NB4 (cell line): ENCODE results near the gene DHRS12.

Experiments used
- DNase-seq: peaks from one replicate; pipeline ENCODE4 v3.0.0; 2010; ENCODE audit warnings: low read depth
- H3K4me3 ChIP-seq: one replicate; pipeline ENCODE4 v1.5.1; 2011; ENCODE audit warnings: mild to moderate bottlenecking, low read depth, low read length, moderate library complexity
- MYC ChIP-seq: IDR thresholded peaks from 2 replicates; pipeline ENCODE4 v1.6.1; 2011; ENCODE audit warnings: low read depth, low read length
- POLR2A ChIP-seq: IDR thresholded peaks from 2 replicates; pipeline ENCODE4 v1.6.1; 2011; ENCODE audit warnings: mild to moderate bottlenecking; ENCODE audit not compliant: insufficient read length; ENCODE audit errors: extremely low read depth
- TF ChIP-seq, protein P1 (sequence below): IDR thresholded peaks from one replicate; pipeline ENCODE4 v1.5.1; 2012; ENCODE audit warnings: low read depth, low read length
- TF ChIP-seq, protein P2 (sequence below): IDR thresholded peaks from 2 replicates; pipeline ENCODE4 v1.6.1; 2011; ENCODE audit warnings: low read depth, low read length

The DHRS12 gene

GRCh38 chr13:51838240-51838846 is 34.4 kb upstream of the DHRS12 start:
- DNase-seq, result no peak
- H3K4me3 ChIP-seq, result no peak overlapping the region
- TF ChIP-seq, protein P1, sequence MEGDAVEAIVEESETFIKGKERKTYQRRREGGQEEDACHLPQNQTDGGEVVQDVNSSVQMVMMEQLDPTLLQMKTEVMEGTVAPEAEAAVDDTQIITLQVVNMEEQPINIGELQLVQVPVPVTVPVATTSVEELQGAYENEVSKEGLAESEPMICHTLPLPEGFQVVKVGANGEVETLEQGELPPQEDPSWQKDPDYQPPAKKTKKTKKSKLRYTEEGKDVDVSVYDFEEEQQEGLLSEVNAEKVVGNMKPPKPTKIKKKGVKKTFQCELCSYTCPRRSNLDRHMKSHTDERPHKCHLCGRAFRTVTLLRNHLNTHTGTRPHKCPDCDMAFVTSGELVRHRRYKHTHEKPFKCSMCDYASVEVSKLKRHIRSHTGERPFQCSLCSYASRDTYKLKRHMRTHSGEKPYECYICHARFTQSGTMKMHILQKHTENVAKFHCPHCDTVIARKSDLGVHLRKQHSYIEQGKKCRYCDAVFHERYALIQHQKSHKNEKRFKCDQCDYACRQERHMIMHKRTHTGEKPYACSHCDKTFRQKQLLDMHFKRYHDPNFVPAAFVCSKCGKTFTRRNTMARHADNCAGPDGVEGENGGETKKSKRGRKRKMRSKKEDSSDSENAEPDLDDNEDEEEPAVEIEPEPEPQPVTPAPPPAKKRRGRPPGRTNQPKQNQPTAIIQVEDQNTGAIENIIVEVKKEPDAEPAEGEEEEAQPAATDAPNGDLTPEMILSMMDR, result no peak

GRCh38 chr13:51837016-51837415 is 33.1 kb upstream of the DHRS12 start:
- TF ChIP-seq, protein P1, result no peak
- no peak for TF ChIP-seq MYC
- no peak for TF ChIP-seq POLR2A
- TF ChIP-seq, protein P2, sequence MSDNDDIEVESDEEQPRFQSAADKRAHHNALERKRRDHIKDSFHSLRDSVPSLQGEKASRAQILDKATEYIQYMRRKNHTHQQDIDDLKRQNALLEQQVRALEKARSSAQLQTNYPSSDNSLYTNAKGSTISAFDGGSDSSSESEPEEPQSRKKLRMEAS, result no peak
- no peak for DNase-seq
- no peak overlapping the region for H3K4me3 ChIP-seq

DNA sequence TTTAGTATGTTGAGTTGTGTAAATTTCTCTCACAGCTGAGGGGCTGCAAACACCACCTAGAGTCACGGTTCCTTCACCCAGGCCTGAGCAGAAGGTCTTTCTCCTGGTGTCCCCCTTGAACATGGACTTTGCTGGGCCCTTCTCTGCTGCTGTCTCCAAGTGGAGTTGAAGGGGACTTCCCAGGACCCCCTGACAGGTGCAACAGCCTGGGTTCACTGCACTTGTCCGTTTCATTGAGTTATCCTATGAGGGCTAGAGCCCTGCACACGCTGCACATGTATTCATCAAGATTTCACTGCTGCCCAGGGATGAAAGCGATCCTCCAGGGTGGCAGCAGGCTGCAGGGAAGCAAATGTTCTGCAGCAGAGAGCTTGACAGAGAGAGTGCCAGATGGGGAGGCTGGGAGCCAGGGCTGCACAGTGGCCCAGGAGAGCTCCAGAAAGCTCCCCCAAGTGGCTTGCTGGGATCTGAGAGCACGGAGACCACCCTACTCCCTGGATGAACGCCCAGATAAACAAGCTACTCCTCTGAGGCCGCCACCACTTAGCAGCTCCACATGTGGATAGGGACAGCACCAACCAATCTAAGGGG is 30.7 kb upstream of the DHRS12 start:
- H3K4me3 ChIP-seq, result no peak overlapping the region
- TF ChIP-seq MYC (no peak), POLR2A (no peak)
- TF ChIP-seq, protein P1, result no peak
- TF ChIP-seq, protein P2, result no peak
- no peak for DNase-seq

DNA sequence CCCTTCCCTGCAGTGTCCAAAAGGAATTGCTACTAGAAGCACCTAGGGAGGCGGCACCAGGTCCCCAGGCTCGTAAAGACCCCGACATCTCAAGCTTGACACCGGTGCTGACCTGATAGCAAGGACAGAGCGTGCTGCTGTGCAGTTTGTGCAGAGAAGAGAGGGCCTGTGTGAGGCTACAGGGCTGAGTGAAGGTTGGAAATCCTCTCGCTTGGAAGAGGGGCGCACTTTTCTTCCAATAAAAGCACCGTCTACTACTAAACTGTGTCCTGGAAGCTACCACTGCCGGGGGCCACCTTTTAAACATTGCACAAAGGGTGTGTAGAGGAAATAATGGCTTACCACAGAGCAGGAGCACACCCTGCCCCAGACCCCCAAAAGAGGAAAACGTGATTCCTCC is 30.0 kb upstream of the DHRS12 start:
- H3K4me3 ChIP-seq, result no peak overlapping the region
- TF ChIP-seq POLR2A (no peak), MYC (no peak)
- TF ChIP-seq, protein P1, result no peak
- TF ChIP-seq, protein P2, result no peak
- peak; percentile 61 for DNase-seq

GRCh38 chr13:51832471-51833152 is 28.6 kb upstream of the DHRS12 start:
- no peak for TF ChIP-seq MYC
- TF ChIP-seq, protein P2, result peak; percentile 23; the same call in 1 of the 2 replicates
- TF ChIP-seq, protein P1, result peak; percentile 51
- DNase-seq, result peak; percentile 88
- no peak overlapping the region for H3K4me3 ChIP-seq

DNA sequence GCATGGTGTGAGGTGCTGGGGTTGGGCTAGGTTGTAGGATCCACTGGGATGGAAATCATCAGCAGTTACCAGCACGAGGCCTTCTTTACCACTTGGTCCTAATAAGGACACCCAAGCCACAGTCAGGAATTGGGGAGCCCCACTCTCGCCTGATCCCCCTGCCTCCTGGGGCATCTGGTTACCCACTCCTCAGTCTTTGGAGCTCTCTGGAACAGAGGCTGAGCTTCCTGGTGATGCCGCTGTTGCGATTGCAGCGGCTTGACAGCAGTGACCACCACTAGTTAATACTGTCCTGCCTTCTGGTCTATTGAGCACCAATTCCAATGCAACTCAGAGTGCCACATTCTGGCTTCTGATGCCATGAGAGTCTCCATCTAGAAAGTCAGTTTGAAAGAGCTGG is 27.6 kb upstream of the DHRS12 start:
- TF ChIP-seq POLR2A, result no peak
- TF ChIP-seq, protein P2, result no peak
- TF ChIP-seq MYC, result no peak
- TF ChIP-seq, protein P1, result no peak
- H3K4me3 ChIP-seq, result no peak overlapping the region
- no peak for DNase-seq
